GM18909 (cell line): ENCODE measurements around the gene ACTR10.
"Not testable (repeated sequence)": the region's sequence is repeated elsewhere in the genome, so short reads cannot be mapped to it uniquely, and the experiment has no call there.

ENCODE experiments used
- ATAC-seq: cut with Tn5 transposase; IDR thresholded peaks from one replicate; pipeline ENCODE4 v1.9.1; 2021; ENCODE audit warnings: mild to moderate bottlenecking; ENCODE audit not compliant: unreplicated experiment, poor library complexity

ACTR10 gene

DNA sequence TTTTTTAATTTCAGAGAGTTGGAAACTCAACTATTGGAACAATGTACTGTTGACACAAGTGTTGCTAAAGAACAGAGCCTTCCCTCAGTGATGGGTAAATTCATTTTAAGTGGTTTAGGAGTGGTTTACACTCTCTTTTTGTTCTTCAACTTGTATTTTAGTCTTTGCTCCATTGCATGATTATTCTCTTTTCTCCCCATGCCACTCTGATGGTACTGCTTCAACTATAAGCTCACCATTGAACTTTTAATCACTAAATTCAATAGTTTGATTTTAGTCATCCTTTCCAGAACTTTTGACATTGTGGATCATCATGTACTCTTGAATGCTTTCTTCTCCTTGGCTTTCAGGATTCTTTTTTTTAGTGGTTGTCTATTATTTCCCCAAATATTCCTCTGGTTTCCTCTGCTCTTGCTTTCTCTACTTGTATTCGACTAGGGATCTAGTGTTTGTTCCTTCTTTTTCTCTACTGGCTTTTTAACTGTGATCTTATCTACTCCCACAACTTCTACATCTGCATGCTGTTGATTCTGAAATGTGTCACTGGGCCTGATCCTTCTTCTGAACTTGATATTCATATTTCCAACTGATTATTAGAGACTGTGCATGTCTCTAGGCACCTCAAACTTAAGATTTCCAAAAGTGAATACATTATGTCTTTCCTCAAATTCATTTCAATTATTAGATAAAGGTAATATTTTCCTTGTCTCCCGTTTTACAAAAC, 15.4 kb downstream of the ACTR10 start:
- ATAC-seq: no peak

- ATAC-seq: no peak
These were observed 16.6 kb downstream of the ACTR10 start for GRCh38 chr14:58216544-58216943.

- no peak for ATAC-seq
These were observed 27.3 kb downstream of the ACTR10 start for GRCh38 chr14:58227096-58227819.

DNA sequence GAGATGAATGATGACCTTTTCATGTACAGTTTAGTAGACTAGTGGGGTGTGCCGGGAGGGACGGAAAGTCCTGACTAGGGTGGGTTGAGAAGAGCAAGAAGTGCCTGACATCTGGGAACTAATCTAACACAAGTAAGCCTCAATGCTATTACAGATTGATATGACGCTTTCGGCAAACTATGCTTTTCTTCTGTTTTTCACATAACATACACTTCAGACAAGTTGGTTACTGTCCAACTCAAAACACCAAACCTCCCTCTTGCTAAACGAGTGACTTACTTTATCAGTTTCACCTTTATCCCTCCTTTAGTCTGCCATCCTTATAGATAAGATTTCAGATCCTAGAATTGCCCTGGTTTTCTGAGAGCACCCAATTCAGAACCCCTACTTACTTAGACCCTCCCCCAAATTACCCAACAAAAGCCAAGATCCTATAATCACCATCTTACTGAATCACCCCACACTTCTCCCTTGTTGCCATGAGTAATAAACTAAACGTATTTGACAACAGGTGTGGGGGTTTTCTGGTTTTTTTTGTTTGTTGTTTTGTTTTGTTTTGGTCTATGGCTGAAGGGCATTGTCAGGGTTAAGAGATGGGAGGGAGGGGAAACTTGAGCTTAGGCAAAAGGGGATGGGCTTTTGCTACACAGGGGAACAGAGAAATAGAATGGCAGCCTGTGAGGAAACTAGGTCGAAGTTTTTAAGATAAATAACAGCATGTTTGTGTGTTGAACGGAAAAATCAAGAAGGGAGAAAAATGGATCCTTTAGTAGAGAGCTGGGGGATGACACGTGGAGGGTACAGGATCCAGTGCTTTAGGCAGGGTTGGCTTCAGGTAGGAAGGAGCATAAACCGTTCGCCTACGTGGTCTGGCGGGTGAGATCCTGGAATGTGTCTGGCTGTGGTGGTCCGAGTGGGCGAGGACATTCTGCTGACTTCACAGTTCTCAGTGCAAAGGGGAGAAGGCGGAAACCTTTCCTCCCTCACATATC, 38.6 kb downstream of the ACTR10 start:
- peak; percentile 42 for ATAC-seq

DNA sequence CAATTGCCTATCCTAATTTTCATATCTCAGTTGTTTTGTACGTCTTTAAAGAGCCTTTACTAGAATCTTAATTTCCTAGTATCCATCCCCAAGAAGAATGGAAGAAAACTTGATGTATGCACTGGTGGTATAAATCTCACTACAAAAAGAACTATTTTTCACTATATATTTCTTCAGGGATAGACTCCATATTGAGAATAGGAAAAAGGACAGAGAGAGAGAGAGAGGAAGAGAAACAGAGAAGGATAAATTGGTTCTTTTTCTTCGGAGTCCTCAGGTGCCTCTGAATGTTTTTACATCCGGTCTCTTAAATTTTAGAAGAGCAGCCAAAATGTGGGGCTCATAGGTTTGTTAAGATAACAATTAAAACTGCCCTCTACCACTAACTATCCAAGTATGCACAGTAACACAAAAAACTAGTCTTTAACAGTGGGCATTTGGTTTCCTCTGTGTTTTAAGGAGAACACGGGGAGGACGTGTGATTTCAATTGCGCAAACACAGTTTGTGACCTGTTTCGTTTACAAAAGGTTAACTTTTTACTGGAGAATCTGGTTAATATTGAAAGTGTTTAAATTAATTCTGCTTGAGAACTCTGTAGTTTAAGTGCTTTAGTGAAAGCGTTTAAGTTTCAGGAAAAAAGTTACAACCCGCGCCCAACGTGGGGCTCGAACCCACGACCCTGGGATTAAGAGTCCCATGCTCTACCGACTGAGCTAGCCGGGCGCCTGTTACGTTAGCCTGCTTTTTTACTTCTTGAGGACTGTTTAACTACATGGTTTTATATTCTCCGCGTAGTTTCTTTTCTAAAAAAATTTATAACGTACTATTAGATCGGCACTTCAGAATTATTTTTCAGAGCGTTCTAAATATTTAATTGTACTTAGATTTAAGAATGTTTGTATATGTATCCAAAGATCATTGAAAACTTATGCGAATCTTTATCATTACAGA, 39.6 kb downstream of the ACTR10 start:
- peak; percentile 17 for ATAC-seq

GRCh38 chr14:58243790-58244555, 44.0 kb downstream of the ACTR10 start:
- ATAC-seq: peak; percentile 46

GRCh38 chr14:58244556-58245387, 44.8 kb downstream of the ACTR10 start, which contains the start of gene PSMA3:
PSMA3 (plus strand) TSS chr14:58244843; CDS start chr14:58244921, 78 bp downstream.
- peak; percentile 90 for ATAC-seq

DNA sequence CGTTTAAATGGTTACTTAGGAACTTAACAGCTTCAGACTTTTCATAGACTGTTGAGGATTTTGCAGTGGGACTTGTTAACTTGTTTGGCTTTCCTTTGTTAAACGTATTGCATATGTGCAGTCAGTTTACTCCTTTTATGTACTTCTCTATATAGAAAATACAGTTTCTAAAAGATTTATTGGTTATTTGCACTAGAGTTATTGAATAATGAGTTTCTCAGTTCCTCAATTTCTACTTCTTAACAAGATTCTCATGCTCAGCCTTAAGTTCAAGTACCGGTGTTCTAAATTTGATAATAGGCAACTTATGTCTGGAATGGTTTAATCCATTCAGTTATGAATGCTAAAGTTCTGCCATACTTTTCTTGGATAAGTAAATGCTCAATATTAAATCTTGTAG, 45.6 kb downstream of the ACTR10 start:
- ATAC-seq: no peak

DNA sequence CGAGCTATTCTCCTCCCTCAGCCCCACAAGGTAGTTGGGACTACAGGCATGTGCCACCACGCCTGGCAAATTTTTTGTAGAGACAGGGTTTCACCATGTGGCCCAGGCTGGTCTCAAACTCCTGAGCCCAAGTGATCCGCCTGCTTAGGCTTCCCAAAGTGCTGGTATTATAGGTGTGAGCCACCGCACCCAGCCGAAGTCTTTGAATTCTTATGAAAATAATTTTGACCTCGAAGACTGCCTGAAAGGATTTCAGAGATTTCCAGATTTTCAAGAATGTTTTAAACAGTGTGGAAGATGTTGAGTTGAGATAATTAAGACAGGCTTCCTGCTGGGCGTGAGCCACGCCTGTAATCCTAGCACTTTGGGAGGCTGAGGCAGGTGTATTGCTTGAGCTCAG, 49.7 kb downstream of the ACTR10 start:
- no peak for ATAC-seq

GRCh38 chr14:58258156-58258555, 58.2 kb downstream of the ACTR10 start:
- ATAC-seq: no peak

GRCh38 chr14:58262005-58262404, 62.1 kb downstream of the ACTR10 start:
- not testable (repeated sequence) for ATAC-seq

DNA sequence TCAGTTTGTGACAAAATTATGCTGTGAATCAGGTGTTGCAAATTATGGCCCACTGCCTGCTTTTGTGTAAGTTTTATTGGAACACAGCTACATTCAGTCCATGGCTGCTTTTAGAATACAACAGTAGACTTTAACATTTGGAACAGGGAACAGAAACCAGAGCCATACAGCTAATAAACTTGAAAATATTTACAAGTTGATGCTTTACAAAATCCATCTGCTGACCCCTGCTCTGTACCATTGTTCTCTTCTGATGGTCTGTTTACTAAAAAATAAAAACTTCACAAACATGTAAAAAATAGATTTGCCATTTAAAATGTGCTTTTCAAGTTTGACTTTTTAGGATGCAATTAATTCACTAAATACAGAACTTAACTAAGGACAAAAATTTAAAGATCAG, 65.5 kb downstream of the ACTR10 start:
- no peak for ATAC-seq

DNA sequence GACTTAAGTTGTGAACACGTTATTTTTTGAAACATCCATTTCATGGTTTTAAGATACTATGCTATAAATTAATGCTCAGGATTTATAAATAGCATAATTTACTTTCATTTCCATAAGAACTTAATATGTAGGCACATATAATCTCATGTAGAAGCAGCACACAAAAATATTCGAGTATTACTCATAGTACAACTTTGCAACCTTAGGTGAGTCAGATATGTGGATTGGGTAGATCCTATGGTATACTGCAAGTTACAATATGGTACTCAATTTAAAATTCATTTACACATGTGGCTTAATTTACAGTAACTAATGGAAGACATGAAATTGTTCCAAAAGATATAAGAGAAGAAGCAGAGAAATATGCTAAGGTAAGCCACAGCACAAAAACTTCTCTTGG, 70.7 kb downstream of the ACTR10 start:
- no peak for ATAC-seq

DNA sequence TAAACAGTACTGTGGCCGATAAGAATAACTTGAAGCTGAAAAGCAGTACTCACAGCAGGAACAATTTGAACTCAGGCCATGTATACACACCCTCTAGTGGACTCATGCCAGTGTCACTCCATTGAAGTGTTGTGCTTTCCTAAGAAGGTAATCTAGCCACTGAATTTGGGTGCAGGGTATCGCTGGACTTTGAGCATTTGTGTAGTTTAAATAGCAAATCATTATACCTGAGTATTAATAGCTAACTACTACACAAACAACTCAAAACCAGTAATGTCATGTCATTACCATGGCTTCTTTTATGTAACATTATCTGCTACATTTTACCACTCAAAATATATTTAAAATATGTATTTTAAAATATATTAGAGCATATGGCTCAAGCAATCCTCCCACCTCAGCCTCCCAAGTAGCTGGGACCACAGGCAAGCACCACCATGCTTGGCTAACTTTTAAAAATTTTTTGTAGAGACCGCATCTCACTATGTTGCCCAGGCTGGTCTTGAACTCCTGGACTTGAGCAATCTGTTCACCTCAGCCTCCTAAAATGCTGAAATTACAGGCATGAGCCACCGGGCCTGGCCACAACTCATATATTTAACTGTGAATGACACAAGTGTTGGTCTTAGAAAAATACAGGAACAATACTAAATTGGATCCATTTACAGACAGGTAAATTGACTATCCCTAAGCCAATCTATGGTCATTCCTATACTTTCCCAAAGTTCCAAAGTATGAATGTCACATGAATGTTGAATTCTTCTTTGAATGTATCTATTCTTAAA, 72.8 kb downstream of the ACTR10 start:
- no peak for ATAC-seq

GRCh38 chr14:58274881-58275280, 74.9 kb downstream of the ACTR10 start:
- no peak for ATAC-seq

DNA sequence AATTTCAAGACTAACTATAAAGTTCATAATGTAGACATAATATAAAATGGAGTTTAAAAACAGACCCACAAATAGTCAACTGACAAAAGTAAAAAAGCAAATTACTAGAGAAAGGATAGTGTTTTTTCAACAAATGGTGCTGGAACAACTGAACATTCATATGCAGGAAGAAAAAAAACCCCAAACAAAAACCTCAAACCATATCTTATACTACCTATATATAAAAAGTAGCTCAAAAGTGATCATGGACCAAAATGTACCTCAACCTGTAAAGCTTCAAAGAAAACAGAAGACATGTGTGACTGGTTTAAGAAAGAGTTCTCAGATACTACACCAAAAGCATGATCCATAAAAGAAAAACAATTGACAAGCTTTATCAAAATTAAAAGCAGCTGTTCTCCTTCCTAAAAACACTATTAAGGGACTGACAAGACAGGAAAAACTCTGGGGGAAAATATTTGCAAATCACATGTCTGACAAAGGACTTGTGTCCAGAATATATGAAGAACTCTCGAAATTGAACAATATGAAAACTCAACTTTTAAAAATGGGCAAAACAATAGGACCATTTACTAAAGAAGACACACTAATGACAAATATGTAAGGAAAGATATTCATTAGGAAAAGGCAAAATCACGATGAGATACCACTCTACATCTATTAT, 75.7 kb downstream of the ACTR10 start:
- no peak for ATAC-seq

GRCh38 chr14:58276208-58276607, 76.3 kb downstream of the ACTR10 start:
- no peak for ATAC-seq
